RCC 7860 (cell line): ENCODE data around the gene PPP2R2C.

ENCODE experiments used
- DNase-seq: peaks from one replicate; pipeline ENCODE4 v3.0.0-alpha.2; 2015; ENCODE audit warnings: low spot score
- FAIRE-seq: peaks from 2 replicates; lab custom pipeline; 2012; peaks lifted over from hg19 to GRCh38; lab: Jason Lieb, UNC

The PPP2R2C gene

DNA sequence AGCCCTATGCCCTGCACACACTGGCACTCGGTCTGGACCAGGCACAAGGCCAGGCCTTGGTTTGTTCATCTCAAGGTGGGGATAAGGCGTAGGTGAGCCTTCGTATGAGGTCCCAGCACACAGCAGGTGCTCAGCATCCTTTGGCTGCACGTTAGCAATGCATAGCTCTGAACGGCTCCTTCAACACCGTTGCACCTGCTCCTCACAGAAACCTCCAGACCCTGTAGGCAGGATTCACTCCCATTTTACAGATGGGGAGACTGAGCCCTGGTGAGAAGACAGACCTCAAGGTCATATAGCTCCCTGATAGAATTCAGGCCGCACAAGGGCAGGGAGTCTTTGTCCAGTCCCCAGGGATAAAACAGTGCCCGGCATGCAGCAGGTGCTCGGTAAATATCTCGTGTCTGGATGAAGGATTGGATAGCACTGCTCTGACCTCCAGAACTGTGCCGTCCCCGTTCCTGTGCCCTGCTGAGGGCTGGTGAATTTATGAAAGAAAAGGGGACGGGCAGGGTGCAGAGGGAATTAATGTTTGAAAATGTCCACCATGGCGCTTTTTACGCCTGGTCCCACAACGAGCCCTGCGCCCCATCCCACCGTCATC lies 2.4 kb downstream of the PPP2R2C start:
- DNase-seq (no peak), FAIRE-seq (no peak)

GRCh38 chr4:6469144-6469543 lies 3.3 kb downstream of the PPP2R2C start:
- DNase-seq (no peak), FAIRE-seq (no peak)

- FAIRE-seq (no peak), DNase-seq (no peak)
Measured at GRCh38 chr4:6468376-6468775, 4.0 kb downstream of the PPP2R2C start.

GRCh38 chr4:6467600-6467999 lies 4.8 kb downstream of the PPP2R2C start:
- FAIRE-seq = no peak
- DNase-seq = no peak

DNA sequence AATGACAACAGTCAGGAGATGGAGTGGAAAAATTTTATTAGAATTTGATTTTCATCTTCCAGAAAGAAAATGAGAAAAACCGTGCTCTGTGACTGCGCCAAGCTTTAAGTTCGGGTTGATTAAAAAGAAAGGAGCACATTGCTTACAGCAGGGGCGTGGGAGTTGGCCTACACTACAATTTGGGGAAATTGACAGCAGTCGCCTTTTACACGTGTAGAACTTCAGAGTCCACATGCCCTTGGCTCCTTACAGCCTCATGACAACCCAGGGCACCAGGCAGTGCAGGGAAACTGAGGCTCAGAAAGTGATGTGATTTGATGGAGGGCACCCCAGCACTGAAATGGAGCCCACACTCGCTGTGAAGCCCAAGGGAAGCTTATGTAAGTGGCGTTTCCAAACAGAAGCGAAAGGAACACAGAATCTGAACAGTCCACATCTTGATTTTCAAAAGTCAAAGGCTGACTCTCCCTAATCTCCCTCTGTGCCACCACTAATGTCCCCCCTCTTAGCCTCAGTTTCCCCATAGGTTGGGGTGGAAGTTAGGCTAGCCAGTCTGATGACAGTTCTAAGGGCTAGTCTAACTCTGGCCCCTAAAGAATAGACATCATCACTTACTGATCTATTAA lies 5.5 kb downstream of the PPP2R2C start:
- no peak for DNase-seq
- no peak for FAIRE-seq

- FAIRE-seq (no peak), DNase-seq (no peak)
Measured at GRCh38 chr4:6465955-6466354, 6.5 kb downstream of the PPP2R2C start.

GRCh38 chr4:6464842-6465588 lies 7.4 kb downstream of the PPP2R2C start:
- FAIRE-seq (no peak), DNase-seq (peak; percentile 20)

DNA sequence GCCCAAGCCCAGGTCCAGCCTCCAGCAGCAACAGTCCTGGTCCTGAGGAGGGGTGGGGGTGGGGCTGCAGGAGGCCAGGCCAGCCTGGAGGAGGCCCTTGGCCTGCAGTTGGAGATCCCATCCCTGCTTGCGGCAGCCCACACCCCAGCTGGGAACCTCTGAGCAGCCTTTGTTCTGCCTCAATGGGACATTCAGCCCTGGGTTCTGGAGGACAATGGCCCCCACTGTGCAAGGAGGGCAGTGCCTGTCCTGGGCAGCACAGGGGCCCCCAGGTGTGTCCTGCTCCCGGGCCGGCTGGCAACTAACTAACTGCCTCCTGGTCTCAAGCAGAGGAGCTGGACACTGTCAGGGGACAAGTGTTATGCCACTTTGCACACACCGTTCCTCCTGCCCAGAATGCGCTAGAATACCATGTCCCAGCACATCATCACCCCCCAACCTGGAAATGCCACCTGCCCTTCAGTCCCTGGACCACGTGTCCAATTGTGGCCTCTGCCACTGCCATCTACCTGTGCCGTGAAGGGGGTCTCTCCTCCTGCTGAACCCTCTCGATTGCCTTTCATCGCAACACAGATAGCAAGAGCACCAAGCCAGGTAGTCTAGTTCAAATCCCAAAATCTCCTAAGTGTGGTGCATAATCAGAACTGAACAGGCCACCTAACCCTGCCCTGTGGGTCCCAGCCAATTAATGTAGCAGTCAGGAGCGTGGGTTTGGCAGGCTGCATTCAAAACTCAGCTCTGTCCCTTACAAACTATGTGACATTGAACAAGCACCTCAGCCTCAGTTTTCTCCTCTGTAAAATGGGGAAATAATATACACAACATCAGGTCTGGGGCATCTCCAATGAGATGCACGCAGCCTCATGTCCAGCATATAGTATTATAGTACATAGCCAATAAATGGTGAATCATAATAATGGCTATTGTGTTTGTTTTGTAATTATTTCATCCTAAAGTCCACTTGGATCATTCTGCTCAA lies 8.8 kb downstream of the PPP2R2C start:
- no peak for DNase-seq
- no peak for FAIRE-seq

- FAIRE-seq (no peak), DNase-seq (peak; percentile 59)
Measured at GRCh38 chr4:6461301-6462165, 10.9 kb downstream of the PPP2R2C start.

- DNase-seq (no peak), FAIRE-seq (no peak)
Measured at GRCh38 chr4:6460876-6461275, 11.5 kb downstream of the PPP2R2C start.

DNA sequence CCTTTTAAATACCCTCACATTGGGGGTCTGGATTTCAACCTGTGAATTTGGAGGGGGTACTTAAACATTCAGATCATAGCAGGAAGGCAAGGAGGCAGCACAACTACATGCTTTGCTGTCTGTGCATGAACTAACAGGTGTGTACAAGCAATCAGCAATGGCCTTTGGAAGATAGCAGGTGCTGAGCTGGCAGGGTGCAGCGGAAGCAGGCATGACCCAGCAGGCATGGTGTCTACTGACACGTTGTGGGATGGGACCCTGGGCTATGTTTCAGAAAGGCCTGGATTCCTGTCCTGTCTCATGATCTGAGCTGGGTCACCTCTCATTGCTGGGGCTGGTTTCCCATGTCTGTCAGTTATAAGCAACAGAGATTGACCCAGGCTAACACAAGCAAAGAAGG lies 13.9 kb downstream of the PPP2R2C start:
- FAIRE-seq = no peak
- DNase-seq = no peak

- FAIRE-seq = no peak
Measured at GRCh38 chr4:6456450-6456849, 16.0 kb downstream of the PPP2R2C start.

DNA sequence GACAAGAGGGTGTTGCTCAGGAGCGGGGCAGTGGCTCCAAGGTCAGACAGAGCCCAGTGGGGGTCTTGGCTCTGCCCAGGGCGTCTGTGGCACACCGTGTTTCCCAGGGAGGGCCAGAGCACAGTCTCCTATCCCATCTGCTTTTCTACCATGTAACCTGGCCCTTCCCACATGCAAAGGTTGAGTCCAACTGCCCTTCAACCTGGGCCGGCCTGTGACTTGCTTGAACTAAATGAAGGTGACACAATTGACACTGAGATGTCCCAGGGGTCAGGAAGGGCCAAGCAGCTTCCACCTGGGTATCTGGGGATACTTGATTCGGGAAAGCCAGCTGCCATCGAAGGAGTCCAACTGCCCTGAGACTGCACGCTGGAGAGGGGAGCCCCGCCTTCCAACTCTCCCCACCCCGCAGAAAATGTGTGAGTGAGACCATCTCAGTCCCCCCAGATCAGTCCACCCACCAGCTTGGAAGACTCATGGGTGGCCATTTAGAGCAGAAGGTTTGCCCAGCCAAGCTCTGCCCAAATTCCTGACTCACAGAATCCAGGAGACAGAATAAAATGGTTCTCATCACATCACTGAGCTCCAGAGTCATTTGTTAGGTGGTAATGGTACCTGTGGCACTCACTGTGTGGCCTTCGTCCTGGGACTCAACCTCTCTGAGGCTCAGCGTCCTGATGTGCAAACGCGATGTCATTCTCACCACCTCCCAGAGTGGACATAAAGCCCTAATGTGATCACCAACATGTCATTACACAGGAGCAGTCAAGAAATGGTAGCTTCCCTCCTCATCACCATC lies 18.1 kb downstream of the PPP2R2C start:
- DNase-seq (no peak), FAIRE-seq (no peak)

More at GRCh38 chr4:6456450-6456849, 16.0 kb downstream of the PPP2R2C start:
- DNase-seq = no peak

- no peak for FAIRE-seq
Measured at GRCh38 chr4:6453688-6453990, 18.8 kb downstream of the PPP2R2C start.

DNA sequence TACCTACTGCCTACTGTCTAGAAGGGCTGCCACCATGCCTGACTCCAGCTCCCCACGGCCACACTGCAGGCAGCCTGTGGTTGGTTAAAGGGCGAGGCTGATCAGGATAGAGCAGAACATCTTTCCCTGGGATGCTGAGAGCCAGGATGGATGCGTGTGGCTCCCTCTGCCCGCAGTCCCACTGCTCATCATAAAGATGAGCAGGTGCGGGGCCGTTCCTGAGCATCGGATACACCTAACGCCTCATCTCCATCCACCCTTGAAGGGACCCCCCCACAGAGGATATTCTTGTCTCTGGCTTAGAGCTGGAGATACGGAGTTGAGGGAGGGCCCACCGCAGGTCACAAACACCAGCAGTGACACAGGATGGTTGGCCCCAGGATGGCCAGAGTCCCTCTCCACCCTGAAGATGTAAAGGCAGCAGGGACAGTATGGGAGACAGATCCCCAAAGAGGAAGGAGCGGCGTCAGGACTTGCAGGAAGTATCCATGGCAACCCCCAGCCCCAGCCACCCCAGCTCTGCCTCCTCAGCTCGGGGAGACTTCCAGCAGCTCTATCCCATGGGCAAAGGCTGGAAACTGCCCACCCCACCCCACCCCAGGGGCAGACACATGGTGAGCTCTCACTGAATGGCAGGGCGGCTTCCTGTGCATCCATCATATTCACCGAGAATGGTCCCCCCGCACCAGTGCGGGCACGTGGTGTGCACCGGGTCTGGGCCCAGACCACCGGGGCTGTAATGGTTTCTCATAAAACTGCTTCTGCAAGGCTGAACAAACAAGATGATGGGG lies 19.3 kb downstream of the PPP2R2C start:
- no peak for DNase-seq
- no peak for FAIRE-seq

More at GRCh38 chr4:6453688-6453990, 18.8 kb downstream of the PPP2R2C start:
- DNase-seq = no peak

DNA sequence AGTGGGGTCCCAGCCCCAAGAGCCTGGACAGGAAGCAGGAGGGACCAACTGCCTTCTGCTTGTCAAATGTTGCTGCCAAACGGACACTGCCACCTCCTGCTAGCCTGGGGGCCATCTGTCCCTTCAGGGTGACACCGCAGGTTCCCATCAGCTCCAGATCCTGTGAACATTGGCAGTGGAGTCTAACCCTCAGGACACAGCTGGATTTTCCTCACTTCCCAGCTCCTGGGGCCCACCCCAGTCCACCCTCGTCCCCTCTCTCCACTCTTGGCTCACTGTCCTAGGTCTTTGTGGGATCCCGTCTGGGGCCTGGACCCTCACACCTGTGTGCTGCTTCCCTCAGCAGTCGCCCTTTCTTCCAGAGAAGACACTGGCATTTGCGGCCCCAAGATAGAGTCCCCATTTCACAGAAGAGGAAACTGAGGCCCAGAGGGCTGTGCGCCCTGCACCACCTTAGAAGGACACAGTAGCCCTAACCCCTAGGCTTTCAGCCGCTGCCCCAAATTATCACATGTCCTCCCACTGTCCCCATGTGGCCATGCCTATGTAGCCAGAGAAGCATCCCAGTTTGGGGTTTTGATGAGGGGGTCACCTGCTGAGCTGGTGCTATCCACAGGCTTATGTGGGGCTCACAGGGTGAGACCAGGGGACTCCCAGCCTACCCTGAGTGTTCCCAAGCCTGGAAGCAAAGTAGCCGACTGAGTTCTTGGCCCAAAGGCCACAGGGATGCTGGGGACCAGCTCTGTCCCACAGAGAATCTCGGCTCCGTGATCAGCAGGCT lies 20.1 kb downstream of the PPP2R2C start:
- no peak for FAIRE-seq
- no peak for DNase-seq

DNA sequence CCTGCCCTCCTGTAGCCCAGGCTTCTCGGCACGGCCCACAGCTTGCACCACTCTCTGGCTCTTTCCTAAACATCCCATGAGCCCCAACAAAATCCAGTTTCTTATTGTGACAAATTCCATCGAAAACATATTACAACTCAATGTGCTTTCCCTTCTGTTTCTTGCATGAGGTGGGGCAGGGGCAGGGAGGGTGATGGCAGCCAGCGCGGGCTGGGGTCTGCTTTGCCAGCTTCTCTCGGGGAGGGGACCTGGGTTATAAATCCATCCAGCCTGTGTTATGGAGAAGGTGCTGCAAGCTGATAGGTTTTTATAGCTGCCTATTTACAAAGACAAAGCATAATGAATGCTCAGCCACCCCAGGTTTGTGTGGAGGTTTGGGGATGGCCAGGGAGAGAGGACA lies 21.1 kb downstream of the PPP2R2C start:
- DNase-seq (no peak), FAIRE-seq (no peak)

DNA sequence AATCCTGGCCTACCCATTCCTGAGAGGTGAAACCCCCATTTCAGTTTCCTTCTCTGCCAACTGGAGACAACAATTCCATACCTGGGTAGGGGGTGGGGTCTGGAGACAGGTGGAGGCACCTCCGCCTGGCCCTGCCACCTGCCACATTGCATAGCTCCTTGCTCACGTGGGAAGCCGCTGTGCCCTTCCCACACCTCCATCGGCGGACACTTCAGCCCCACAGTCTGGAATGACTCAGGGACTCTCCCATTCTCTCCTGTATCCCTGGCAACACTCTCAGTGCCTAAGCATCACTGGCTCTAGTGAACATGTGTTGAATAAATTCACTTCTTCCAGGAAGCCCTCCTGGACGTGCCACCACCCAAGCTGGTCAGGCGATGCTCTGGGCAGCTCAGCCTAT lies 21.7 kb downstream of the PPP2R2C start:
- FAIRE-seq (no peak), DNase-seq (no peak)
